DOHH2 (cell line): ENCODE data around the gene TLR2.

Experiments
- CTCF ChIP-seq: fragments of 200-600 bp; sonication (generic); IDR thresholded peaks from one replicate; pipeline ENCODE4 v1.5.1; 2014; ENCODE audit warnings: antibody characterized with exemption, mild to moderate bottlenecking, low read depth, low read length; ENCODE audit not compliant: poor library complexity, severe bottlenecking
- EZH2phosphoT487 ChIP-seq: fragments of 200-600 bp; sonication (generic); IDR thresholded peaks from 2 replicates; pipeline ENCODE4 v1.6.1; 2017; ENCODE audit warnings: borderline replicate concordance, mild to moderate bottlenecking, antibody characterized with exemption, low read length, moderate library complexity, mixed read lengths

- TF ChIP-seq CTCF (no peak), EZH2phosphoT487 (no peak)
Measured at GRCh38 chr4:153651587-153651986, 32.5 kb upstream of the TLR2 start.
